RWPE2 (cell line): ENCODE data around the gene ZHX3.
A peak's percentile ranks its signal among the peaks of the same experiment; 100 is the strongest.

Experiments
- ATAC-seq: fragments of 200-7000 bp; cut with Tn5 transposase; 3 replicates; pipeline ENCODE4 v1.9.1; 2021; ENCODE audit warnings: low read depth
- DNase-seq: peaks from one replicate; pipeline ENCODE4 v3.0.0-alpha.2; 2020; ENCODE audit warnings: low spot score
- H3K27ac ChIP-seq: fragments of 450-650 bp; 2 replicates; pipeline ENCODE4 v1.5.1; 2017; ENCODE audit warnings: mild to moderate bottlenecking; ENCODE audit not compliant: poor library complexity, severe bottlenecking
- H3K27me3 ChIP-seq: fragments of 250-450 bp; sonication (Bioruptor Pico); 2 replicates; pipeline ENCODE4 v1.5.1; 2021; ENCODE audit warnings: mild to moderate bottlenecking, moderate library complexity; ENCODE audit not compliant: insufficient read depth, poor library complexity, severe bottlenecking
- H3K36me3 ChIP-seq: fragments of 250-450 bp; sonication (Bioruptor Pico); 2 replicates; pipeline ENCODE4 v1.5.1; 2020; ENCODE audit warnings: low read depth, mild to moderate bottlenecking, moderate library complexity
- H3K4me1 ChIP-seq: fragments of 250-450 bp; sonication (Bioruptor Pico); 2 replicates; pipeline ENCODE4 v1.5.1; 2021; ENCODE audit warnings: mild to moderate bottlenecking, moderate library complexity; ENCODE audit not compliant: insufficient read depth, poor library complexity, severe bottlenecking
- H3K4me3 ChIP-seq: fragments of 250-450 bp; sonication (Bioruptor Pico); 2 replicates; pipeline ENCODE4 v1.5.1; 2021; ENCODE audit warnings: mild to moderate bottlenecking, moderate library complexity; ENCODE audit not compliant: severe bottlenecking
- H3K9me3 ChIP-seq: fragments of 250-450 bp; sonication (Bioruptor Pico); 2 replicates; pipeline ENCODE4 v1.5.1; 2021; ENCODE audit warnings: mild to moderate bottlenecking, moderate library complexity; ENCODE audit not compliant: severe bottlenecking
- TF ChIP-seq, protein P1 (sequence below): fragments of 450-650 bp; IDR thresholded peaks from one replicate; pipeline ENCODE4 v1.5.1; 2017; ENCODE audit warnings: mild to moderate bottlenecking, moderate library complexity; ENCODE audit not compliant: poor library complexity, severe bottlenecking

The ZHX3 gene

DNA sequence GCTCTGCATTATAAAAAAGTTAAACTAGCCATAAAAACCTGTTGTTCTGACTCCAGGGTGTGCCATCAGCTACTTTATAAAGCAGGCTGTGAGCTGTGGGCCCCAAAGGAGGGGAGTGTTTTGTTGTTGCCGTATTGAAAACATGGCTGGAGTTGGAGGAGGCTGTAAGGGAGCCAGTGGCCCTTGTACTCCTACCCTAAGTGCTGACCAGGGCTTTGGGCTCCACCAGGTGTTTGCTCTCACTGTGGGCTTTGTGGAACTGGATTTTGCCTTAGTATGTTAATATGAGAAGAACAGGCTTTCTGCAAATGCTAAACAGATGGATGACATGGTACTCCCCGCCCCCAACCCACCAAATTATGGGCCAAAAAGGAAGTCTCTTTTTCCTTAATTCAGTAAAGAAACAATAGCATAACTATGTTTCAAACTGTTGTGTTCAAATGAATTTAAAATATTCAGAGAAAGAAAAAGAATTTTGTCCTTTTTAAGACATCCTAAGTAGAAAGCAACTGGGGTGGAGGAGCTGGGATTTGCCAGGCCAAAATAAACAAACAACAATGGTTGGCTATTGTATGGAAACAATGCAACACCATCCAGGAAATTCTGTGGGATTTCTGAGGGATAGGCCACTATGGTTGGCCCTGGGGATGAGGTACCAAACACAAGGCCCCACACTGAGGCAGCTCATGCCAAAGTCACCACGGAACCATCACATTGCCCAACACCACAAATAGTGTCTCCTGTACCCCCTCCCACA is 116.9 kb downstream of the ZHX3 start:
- H3K4me3 ChIP-seq = no peak overlapping the region
- H3K4me1 ChIP-seq = no peaks in the 10 kb centered on the region
- no peaks in the 10 kb centered on the region for H3K27me3 ChIP-seq
- TF ChIP-seq, protein P1, sequence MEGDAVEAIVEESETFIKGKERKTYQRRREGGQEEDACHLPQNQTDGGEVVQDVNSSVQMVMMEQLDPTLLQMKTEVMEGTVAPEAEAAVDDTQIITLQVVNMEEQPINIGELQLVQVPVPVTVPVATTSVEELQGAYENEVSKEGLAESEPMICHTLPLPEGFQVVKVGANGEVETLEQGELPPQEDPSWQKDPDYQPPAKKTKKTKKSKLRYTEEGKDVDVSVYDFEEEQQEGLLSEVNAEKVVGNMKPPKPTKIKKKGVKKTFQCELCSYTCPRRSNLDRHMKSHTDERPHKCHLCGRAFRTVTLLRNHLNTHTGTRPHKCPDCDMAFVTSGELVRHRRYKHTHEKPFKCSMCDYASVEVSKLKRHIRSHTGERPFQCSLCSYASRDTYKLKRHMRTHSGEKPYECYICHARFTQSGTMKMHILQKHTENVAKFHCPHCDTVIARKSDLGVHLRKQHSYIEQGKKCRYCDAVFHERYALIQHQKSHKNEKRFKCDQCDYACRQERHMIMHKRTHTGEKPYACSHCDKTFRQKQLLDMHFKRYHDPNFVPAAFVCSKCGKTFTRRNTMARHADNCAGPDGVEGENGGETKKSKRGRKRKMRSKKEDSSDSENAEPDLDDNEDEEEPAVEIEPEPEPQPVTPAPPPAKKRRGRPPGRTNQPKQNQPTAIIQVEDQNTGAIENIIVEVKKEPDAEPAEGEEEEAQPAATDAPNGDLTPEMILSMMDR = no peak
- H3K27ac ChIP-seq = no peak overlapping the region
- DNase-seq (no peak), ATAC-seq (no peak)
- H3K36me3 ChIP-seq = peaks cover 52% of the 10 kb centered on the region
- peaks cover 14% of the 10 kb centered on the region for H3K9me3 ChIP-seq

DNA sequence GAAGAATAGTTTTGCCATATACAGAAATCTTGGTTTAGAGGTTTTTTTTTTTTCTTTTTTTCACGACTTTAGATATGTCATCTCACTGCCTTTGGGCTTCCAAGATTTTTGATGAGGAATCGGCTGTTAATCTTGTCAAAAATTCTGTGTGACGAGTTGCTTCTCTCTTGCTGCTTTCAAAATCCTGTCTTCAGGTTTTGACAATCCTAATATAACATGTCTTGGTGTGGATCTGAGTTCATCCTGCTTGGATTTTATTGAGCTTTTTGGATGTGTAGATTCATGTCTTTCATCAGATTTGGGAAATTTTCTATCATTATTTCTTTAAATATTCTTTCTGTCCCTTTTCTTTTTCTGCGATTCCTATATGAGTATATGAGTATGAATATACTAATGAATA is 119.1 kb downstream of the ZHX3 start:
- Histone ChIP-seq H3K36me3 (peaks cover 37% of the 10 kb centered on the region), H3K27me3 (no peaks in the 10 kb centered on the region), H3K4me3 (no peak overlapping the region), H3K27ac (no peak overlapping the region), H3K9me3 (peaks cover 14% of the 10 kb centered on the region), H3K4me1 (no peaks in the 10 kb centered on the region)
- TF ChIP-seq, protein P1 = no peak
- no peak for DNase-seq
- no peak for ATAC-seq

DNA sequence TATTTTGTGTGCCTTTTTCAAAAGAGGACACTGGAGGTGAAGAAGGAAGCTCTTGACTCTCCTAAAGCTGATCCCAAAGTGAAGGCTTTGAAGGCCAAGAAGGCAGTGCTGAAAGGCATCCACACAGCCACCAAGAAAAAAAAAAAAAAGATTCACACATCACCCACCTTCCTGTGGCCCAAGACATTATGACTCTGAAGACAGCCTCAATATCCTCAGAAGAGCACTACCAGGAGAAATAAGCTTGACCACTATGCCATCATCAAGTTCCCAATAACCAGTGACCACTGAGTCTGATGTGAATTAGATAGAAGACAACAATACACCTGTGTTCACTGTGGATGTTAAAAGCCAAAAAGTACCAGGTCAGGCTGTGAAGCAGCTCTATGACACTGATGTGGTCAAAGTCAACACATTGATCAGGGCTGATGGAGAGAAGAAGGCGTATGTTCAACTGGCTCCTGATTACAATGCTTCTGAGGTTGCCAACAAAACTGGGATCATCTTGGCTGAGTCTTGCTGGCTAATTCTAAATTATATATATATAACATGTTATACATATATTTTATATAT is 120.8 kb downstream of the ZHX3 start:
- Histone ChIP-seq H3K27me3 (no peaks in the 10 kb centered on the region), H3K4me3 (no peak overlapping the region), H3K9me3 (peaks cover 17% of the 10 kb centered on the region), H3K4me1 (no peaks in the 10 kb centered on the region), H3K36me3 (peaks cover 38% of the 10 kb centered on the region), H3K27ac (no peak overlapping the region)
- TF ChIP-seq, protein P1 = no peak
- no peak for ATAC-seq
- no peak for DNase-seq

DNA sequence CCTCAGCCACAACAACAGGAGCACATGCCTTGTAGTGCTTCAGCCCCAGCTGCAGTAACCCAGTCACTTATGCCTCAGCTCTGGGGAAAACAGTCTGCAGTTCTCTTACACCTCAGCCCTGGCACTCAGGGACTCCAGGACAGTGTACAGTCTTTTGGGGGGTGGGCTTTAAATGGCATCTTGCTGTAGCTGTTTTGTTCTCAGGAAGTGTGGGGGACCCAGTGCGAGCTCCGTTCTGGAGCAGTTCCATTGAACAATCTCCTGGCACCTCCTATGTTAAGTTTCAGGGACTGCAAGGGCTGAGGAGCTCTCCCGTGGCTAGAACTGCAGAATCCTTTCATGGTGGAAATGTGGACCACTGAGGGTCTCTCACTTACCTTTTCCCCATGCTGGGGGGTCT is 125.0 kb downstream of the ZHX3 start:
- TF ChIP-seq, protein P1 = no peak
- DNase-seq (peak; percentile 53), ATAC-seq (no peak)
- H3K9me3 ChIP-seq = peaks cover 12% of the 10 kb centered on the region
- H3K36me3 ChIP-seq = 0 out of 2 replicates have a peak, but pooled peaks cover 6% of the 10 kb centered on the region
- no peak overlapping the region for H3K27ac ChIP-seq
- H3K4me3 ChIP-seq = no peak overlapping the region
- no peaks in the 10 kb centered on the region for H3K4me1 ChIP-seq
- no peaks in the 10 kb centered on the region for H3K27me3 ChIP-seq
